Sciatic nerve (tissue), 2 donors: ENCODE results near the gene BAHD1. TPM values are rescaled to one million over a fixed set of nuclear protein-coding genes. Genes with fewer than 3 reads are reported as not detected.
"Not testable (repeated sequence)": the region's sequence is repeated elsewhere in the genome, so short reads cannot be mapped to it uniquely, and the experiment has no call there.

Source experiments
- ATAC-seq: fragments of 200-7000 bp; cut with Tn5 transposase; one replicate; pipeline ENCODE4 v1.9.1; 2020; ENCODE audit warnings: mild to moderate bottlenecking, moderate library complexity
- DNase-seq: peaks from one replicate; pipeline ENCODE4 v3.0.0-alpha.2; 2020; ENCODE audit warnings: low spot score
- intact Hi-C: fragments of 100-400 bp; cut with DNase I; formaldehyde crosslinking; loops from one replicate; pipeline ENCODE4 v1.14.2; 2022
- total RNA-seq: library from RNA; stranded (reverse); fragmentation: NEBNext Ultra II Directional; extraction: Animal tissue kit (Norgen Biotek cat#: 25700); gene quantifications from one replicate; pipeline ENCODE4 v1.2.1, GENCODE V29; 2021
- donor health status: DM: no; HTN: no; CAD: no.
- donor health status: DM: no; HTN: no; CAD: no.

The BAHD1 gene
- total RNA-seq, 1 donor from 2014 or later: 17.2 TPM

GRCh38 chr15:40441565-40442531 is 1.1 kb downstream of the BAHD1 start:
- DNase-seq (peak; percentile 67), ATAC-seq (no peak)
- intact Hi-C loops: no loop called here

- ATAC-seq: no peak
Measured at GRCh38 chr15:40443255-40443654, 2.5 kb downstream of the BAHD1 start.

GRCh38 chr15:40443846-40444245 is 3.1 kb downstream of the BAHD1 start:
- no peak for ATAC-seq
- DNase-seq: no peak
- intact Hi-C loops: no loop called here

More at GRCh38 chr15:40443255-40443654, 2.5 kb downstream of the BAHD1 start:
- intact Hi-C loops: no loop called here
- DNase-seq: no peak

- no peak for DNase-seq
- intact Hi-C loops: no loop called here
Measured at GRCh38 chr15:40444736-40445135, 4.0 kb downstream of the BAHD1 start.

GRCh38 chr15:40445421-40445922 is 4.7 kb downstream of the BAHD1 start:
- no peak for DNase-seq
- intact Hi-C loops: no loop called here
- no peak for ATAC-seq

More at GRCh38 chr15:40444736-40445135, 4.0 kb downstream of the BAHD1 start:
- ATAC-seq: no peak

GRCh38 chr15:40446144-40446543 is 5.4 kb downstream of the BAHD1 start:
- ATAC-seq (no peak), DNase-seq (no peak)
- intact Hi-C loops: no loop called here

- no peak for ATAC-seq
- no peak for DNase-seq
- intact Hi-C loops: no loop called here
Measured at GRCh38 chr15:40448354-40448753, 7.6 kb downstream of the BAHD1 start.

- DNase-seq (no peak), ATAC-seq (no peak)
- intact Hi-C loops: no loop called here
Measured at GRCh38 chr15:40449275-40449674, 8.5 kb downstream of the BAHD1 start.

- ATAC-seq (no peak), DNase-seq (no peak)
- intact Hi-C loops: no loop called here
Measured at GRCh38 chr15:40450047-40450446, 9.3 kb downstream of the BAHD1 start.

GRCh38 chr15:40451527-40452158 is 10.9 kb downstream of the BAHD1 start:
- intact Hi-C loops: no loop called here
- DNase-seq (no peak), ATAC-seq (no peak)

- no peak for ATAC-seq
- DNase-seq: no peak
- intact Hi-C loops: no loop called here
Measured at GRCh38 chr15:40452296-40453090, 11.7 kb downstream of the BAHD1 start.

GRCh38 chr15:40453941-40454340 is 13.2 kb downstream of the BAHD1 start:
- ATAC-seq, intact Hi-C loops, DNase-seq: not testable (repeated sequence)

- DNase-seq (no peak), ATAC-seq (no peak)
- intact Hi-C loops: no loop called here
Measured at GRCh38 chr15:40454904-40455391, 14.2 kb downstream of the BAHD1 start.

GRCh38 chr15:40456299-40456712 is 15.6 kb downstream of the BAHD1 start:
- intact Hi-C loops: no loop called here
- ATAC-seq (no peak), DNase-seq (no peak)

- ATAC-seq: no peak
Measured at GRCh38 chr15:40456738-40457137, 16.0 kb downstream of the BAHD1 start.

GRCh38 chr15:40458495-40459371 is 18.0 kb downstream of the BAHD1 start:
- ATAC-seq (no peak), DNase-seq (no peak)
- intact Hi-C loops: no loop called here

More at GRCh38 chr15:40456738-40457137, 16.0 kb downstream of the BAHD1 start:
- intact Hi-C loops: no loop called here
- DNase-seq: no peak

- no peak for DNase-seq
- no peak for ATAC-seq
- intact Hi-C loops: no loop called here
Measured at GRCh38 chr15:40459391-40460015, 18.8 kb downstream of the BAHD1 start.

GRCh38 chr15:40460404-40460803 is 19.7 kb downstream of the BAHD1 start:
- no peak for DNase-seq
- ATAC-seq: no peak
- intact Hi-C loops: no loop called here
